ENCODE results near the gene ZNF442. TPM values are rescaled to one million over a fixed set of nuclear protein-coding genes. Genes with fewer than 3 reads are reported as not detected.
"Not testable (repeated sequence)": the region's sequence is repeated elsewhere in the genome, so short reads cannot be mapped to it uniquely, and the experiment has no call there.

ZNF442 gene
- total RNA-seq, 1 experiment from 2014 or later: 3.1 TPM

DNA sequence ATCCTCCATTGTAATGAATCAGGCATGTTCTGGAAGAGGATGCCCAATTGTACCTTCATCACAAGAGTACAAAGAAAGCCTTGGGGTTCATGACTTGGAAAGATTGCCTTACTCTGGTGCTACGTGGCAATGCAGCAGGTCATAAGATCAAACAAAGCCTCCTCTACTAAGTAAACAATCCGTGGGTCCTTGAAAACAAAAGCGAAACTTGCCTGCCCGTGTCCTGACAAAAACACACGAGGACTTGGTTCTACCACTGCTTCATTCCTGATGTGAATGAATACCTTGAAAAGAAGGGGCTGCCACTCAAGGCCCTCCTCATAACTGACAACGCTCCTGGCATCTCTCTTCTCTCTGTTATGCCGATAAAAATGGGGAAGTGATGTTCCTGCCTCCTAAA is 50.9 kb downstream of the ZNF442 start:
- CTCF ChIA-PET: no interaction called here
- TF ChIP-seq, protein P1, sequence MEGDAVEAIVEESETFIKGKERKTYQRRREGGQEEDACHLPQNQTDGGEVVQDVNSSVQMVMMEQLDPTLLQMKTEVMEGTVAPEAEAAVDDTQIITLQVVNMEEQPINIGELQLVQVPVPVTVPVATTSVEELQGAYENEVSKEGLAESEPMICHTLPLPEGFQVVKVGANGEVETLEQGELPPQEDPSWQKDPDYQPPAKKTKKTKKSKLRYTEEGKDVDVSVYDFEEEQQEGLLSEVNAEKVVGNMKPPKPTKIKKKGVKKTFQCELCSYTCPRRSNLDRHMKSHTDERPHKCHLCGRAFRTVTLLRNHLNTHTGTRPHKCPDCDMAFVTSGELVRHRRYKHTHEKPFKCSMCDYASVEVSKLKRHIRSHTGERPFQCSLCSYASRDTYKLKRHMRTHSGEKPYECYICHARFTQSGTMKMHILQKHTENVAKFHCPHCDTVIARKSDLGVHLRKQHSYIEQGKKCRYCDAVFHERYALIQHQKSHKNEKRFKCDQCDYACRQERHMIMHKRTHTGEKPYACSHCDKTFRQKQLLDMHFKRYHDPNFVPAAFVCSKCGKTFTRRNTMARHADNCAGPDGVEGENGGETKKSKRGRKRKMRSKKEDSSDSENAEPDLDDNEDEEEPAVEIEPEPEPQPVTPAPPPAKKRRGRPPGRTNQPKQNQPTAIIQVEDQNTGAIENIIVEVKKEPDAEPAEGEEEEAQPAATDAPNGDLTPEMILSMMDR (IDR thresholded peaks at IDR 0.05; ENCODE audit: insufficient read depth in 1 of 2, low read depth in 1 of 2, low read length in 1 of 2, severe bottlenecking in 1 of 2, unreplicated experiment in 1 of 2): no peak
- H3K36me3 Mint-ChIP-seq (ENCODE audit: insufficient read depth, unreplicated experiment): no peaks in the 10 kb centered on the region
- H3K36me3 ChIP-seq (ENCODE audit: control insufficient read depth, insufficient read depth, low read length): no peaks in the 10 kb centered on the region
- no peaks in the 10 kb centered on the region for H3K27me3 Mint-ChIP-seq (ENCODE audit: insufficient read depth, unreplicated experiment)
- H3K4me1 ChIP-seq: no peaks in the 10 kb centered on the region
- POLR2A ChIA-PET: interaction anchor here (0.6 kb wide), 1 partner anchor 193 kb away, joined by 9 read pairs; no protein-coding TSS in a partner anchor
- 0 out of 2 replicates have a peak, but pooled peaks cover 3% of the 10 kb centered on the region for H3K9me3 ChIP-seq
- no peak overlapping the region for H3K4me3 Mint-ChIP-seq (ENCODE audit: unreplicated experiment)
- BruUV-seq (replicated peaks): no TSS peak
- H3K27me3 ChIP-seq (replicated peaks; ENCODE audit: control insufficient read depth, insufficient read depth, low read length): no peaks in the 10 kb centered on the region
- H3K4me1 Mint-ChIP-seq (ENCODE audit: low read depth, unreplicated experiment): no peaks in the 10 kb centered on the region
- peaks cover 13% of the 10 kb centered on the region for H3K9me3 Mint-ChIP-seq (ENCODE audit: unreplicated experiment)
- intact Hi-C loops (cut with micrococcal nuclease; ENCODE audit: unreplicated experiment): no loop called here
- no peak for DNase-seq
- no peak overlapping the region for H3K27ac Mint-ChIP-seq (ENCODE audit: unreplicated experiment)
- H3K4me3 ChIP-seq (ENCODE audit: low read depth, low read length): no peak overlapping the region

DNA sequence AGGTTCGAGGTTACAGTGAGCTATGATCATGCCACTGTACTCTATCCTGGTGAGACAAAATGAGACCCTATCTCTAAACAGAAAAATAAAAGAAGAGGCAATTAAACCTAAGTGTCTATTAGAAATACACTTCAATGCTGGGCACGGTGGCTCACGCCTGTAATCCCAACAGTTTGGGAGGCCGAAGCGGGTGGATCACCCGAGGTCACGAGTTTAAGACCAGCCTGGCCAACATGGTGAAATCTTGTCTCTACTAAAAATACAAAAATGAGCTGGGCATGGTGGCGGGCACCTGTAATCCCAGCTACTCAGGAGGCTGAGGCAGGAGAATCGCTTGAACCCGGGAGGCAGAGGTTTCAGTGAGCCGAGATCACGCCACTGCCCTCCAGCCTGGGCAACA is 56.6 kb downstream of the ZNF442 start:
- DNase-seq; H3K36me3 ChIP-seq (ENCODE audit: control insufficient read depth, insufficient read depth, low read length); BruUV-seq (replicated peaks); H3K9me3 ChIP-seq; H3K4me1 Mint-ChIP-seq (ENCODE audit: low read depth, unreplicated experiment); H3K27me3 Mint-ChIP-seq (ENCODE audit: insufficient read depth, unreplicated experiment); H3K27ac Mint-ChIP-seq (ENCODE audit: unreplicated experiment); CTCF ChIA-PET; H3K4me3 Mint-ChIP-seq (ENCODE audit: unreplicated experiment); H3K4me1 ChIP-seq; POLR2A ChIA-PET; H3K4me3 ChIP-seq (ENCODE audit: low read depth, low read length); H3K27me3 ChIP-seq (replicated peaks; ENCODE audit: control insufficient read depth, insufficient read depth, low read length); intact Hi-C loops (cut with micrococcal nuclease; ENCODE audit: unreplicated experiment); H3K36me3 Mint-ChIP-seq (ENCODE audit: insufficient read depth, unreplicated experiment): not testable (repeated sequence)
- peaks cover 10% of the 10 kb centered on the region for H3K9me3 Mint-ChIP-seq (ENCODE audit: unreplicated experiment)

Other genes with a start within 250 kb of the ZNF442 start
- gene ZNF20, start 225.3 kb downstream of the ZNF442 start, total RNA-seq (2022): 5.8 TPM in 2 replicates
- not detected in 2 replicates for gene ZNF625, start 208.9 kb downstream of the ZNF442 start, total RNA-seq (2022)
- 3.6 and 5.6 TPM in 2 replicates for gene ZNF136, start 202.6 kb downstream of the ZNF442 start, total RNA-seq (2022)
- 6.7 and 8.0 TPM in 2 replicates for gene ZNF44, start 70.8 kb downstream of the ZNF442 start, total RNA-seq (2022)
- 3.0 and 3.4 TPM in 2 replicates for gene ZNF563, start 32.0 kb downstream of the ZNF442 start, total RNA-seq (2022)
- 7.4 and 8.0 TPM in 2 replicates for gene ZNF799, start 35.6 kb upstream of the ZNF442 start, total RNA-seq (2022)
- gene ZNF443, start 75.3 kb upstream of the ZNF442 start, total RNA-seq (2022): 5.1 and 6.1 TPM in 2 replicates
- 1.7 and 2.4 TPM in 2 replicates for gene ZNF709, start 119.1 kb upstream of the ZNF442 start, total RNA-seq (2022)
- 11.1 and 11.6 TPM in 2 replicates for gene ZNF564, start 185.8 kb upstream of the ZNF442 start, total RNA-seq (2022)
- 6.1 and 6.3 TPM in 2 replicates for gene ZNF490, start 245.1 kb upstream of the ZNF442 start, total RNA-seq (2022)
- 15.2 and 18.9 TPM in 2 replicates for gene ZNF791, start 245.2 kb upstream of the ZNF442 start, total RNA-seq (2022)

Measured in Caco-2 (cell line).